ENCODE measurements around the gene ST14. TPM values are rescaled to one million over a fixed set of nuclear protein-coding genes. Genes with fewer than 3 reads are reported as not detected.

ST14 gene
- total and polyA plus RNA-seq, 5 donors from 2014 or later: 0.05 to 0.06 TPM; not detected in 3

DNA sequence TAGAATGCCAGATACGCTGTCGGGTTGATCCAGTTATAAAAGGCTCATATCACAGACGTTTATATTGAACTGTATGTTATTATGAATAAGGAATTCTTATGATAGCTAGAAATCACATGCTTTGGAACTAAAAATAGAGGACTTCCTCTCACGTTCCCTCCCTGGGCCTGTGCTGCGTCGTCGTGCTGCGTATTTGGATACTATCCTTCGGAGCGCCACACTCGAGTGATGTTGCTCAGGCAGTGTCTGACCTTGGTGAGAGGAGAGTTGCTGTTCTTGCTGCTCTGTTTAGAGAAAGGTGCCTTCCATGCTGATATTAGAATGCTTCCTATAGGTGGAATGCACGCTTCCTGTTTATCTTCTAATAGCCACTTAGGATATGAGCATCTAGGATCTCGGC is 20.2 kb upstream of the ST14 start:
- DNase-seq (no peak), ATAC-seq (ENCODE audit: low read depth in 2 of 2) (no peak)
- Mint-ChIP-seq H3K27ac (peak overlapping the region in 1 of 3 donors; percentile 6), H3K4me3 (no peak overlapping the region), H3K4me1 (no peaks in the 10 kb centered on the region), H3K9me3 (no peaks in the 10 kb centered on the region), H3K36me3 (peaks cover 65% of the 10 kb centered on the region), H3K27me3 (no peaks in the 10 kb centered on the region)
- Histone ChIP-seq H3K36me3 (ENCODE audit: control insufficient read depth, insufficient read depth, low read length) (peaks cover 62% of the 10 kb centered on the region), H3K4me1 (ENCODE audit: control insufficient read depth, insufficient read depth, low read length, poor library complexity, severe bottlenecking) (no peaks in the 10 kb centered on the region), H3K4me3 (ENCODE audit: low read depth, low read length) (no peak overlapping the region), H3K27me3 (ENCODE audit: control insufficient read depth, insufficient read depth, low read length) (no peaks in the 10 kb centered on the region), H3K27ac (ENCODE audit: insufficient read depth, low read length, poor library complexity, severe bottlenecking) (no peak overlapping the region), H3K9me3 (ENCODE audit: control insufficient read depth in 2 of 2, low read length in 2 of 2) (no peaks in the 10 kb centered on the region)

DNA sequence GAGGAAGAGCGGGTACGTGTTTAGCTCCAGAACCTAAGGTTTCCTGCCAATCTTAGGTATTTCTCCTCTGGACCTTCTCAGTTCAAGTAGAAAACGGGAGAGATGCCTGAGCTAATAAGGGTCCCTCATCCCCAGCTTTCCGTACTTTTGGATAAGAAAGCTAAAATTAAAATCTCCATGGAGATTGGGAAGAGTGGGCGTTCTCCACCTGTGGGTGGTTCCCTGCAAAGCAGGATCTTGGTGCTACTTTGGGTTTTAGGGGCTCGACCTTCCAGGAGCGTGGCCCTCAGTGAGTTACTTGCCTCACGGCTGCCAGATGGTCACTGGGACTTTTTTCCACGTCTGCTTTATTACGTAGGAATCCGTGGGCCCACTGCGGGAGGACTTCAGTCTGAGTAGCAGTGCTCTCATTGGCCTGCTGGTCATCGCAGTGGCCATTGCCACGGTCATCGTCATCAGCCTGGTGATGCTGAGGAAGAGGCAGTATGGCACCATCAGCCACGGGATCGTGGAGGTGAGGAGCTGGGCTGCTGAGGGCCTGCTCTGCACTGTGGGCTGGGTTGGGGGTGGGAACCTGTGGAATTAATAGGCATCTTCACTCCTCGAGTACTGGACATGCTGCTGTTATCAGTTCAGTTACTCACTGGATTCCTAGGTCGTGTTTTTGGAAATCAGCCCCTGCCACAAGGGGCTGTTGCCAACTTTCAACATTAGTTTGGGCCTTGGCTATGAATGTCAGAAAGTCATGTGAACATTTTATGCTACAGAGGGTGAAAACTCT is 17.8 kb upstream of the ST14 start:
- no peaks in the 10 kb centered on the region for H3K9me3 ChIP-seq (ENCODE audit: control insufficient read depth in 2 of 2, low read length in 2 of 2)
- no peaks in the 10 kb centered on the region for H3K9me3 Mint-ChIP-seq
- H3K27me3 ChIP-seq (ENCODE audit: control insufficient read depth, insufficient read depth, low read length): no peaks in the 10 kb centered on the region
- no peak overlapping the region for H3K4me3 ChIP-seq (ENCODE audit: low read depth, low read length)
- H3K27ac ChIP-seq (ENCODE audit: insufficient read depth, low read length, poor library complexity, severe bottlenecking): no peak overlapping the region
- H3K4me1 Mint-ChIP-seq: peaks cover 3 to 16% (median 8%) of the 10 kb centered on the region in 4 donors
- H3K27me3 Mint-ChIP-seq: no peaks in the 10 kb centered on the region
- ATAC-seq (ENCODE audit: low read depth in 2 of 2) (no peak), DNase-seq (no peak)
- peaks cover 58% of the 10 kb centered on the region for H3K36me3 Mint-ChIP-seq
- peak overlapping the region in 1 of 3 donors; percentile 20 for H3K27ac Mint-ChIP-seq
- no peak overlapping the region for H3K4me3 Mint-ChIP-seq
- peaks cover 4% of the 10 kb centered on the region for H3K4me1 ChIP-seq (ENCODE audit: control insufficient read depth, insufficient read depth, low read length, poor library complexity, severe bottlenecking)
- H3K36me3 ChIP-seq (ENCODE audit: control insufficient read depth, insufficient read depth, low read length): peaks cover 48% of the 10 kb centered on the region

DNA sequence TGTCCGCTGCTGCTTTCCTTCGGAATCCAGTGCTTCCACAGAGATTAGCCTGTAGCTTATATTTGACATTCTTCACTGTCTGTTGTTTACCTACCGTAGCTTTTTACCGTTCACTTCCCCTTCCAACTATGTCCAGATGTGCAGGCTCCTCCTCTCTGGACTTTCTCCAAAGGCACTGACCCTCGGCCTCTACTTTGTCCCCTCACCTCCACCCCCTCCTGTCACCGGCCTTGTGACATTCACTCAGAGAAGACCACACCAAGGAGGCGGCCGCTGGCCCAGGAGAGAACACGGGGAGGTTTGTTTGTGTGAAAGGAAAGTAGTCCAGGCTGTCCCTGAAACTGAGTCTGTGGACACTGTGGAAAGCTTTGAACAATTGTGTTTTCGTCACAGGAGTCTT is 15.4 kb upstream of the ST14 start:
- ATAC-seq (ENCODE audit: low read depth in 2 of 2) (no peak), DNase-seq (no peak)
- Mint-ChIP-seq H3K27ac (peak overlapping the region in 2 of 3 donors; percentile 62 to 79), H3K4me3 (no peak overlapping the region), H3K36me3 (peaks cover 42% of the 10 kb centered on the region), H3K27me3 (no peaks in the 10 kb centered on the region), H3K4me1 (peaks cover 5 to 21% (median 13%) of the 10 kb centered on the region in 4 donors), H3K9me3 (no peaks in the 10 kb centered on the region)
- Histone ChIP-seq H3K9me3 (ENCODE audit: control insufficient read depth in 2 of 2, low read length in 2 of 2) (no peaks in the 10 kb centered on the region), H3K36me3 (ENCODE audit: control insufficient read depth, insufficient read depth, low read length) (peaks cover 38% of the 10 kb centered on the region), H3K4me1 (ENCODE audit: control insufficient read depth, insufficient read depth, low read length, poor library complexity, severe bottlenecking) (peaks cover 8% of the 10 kb centered on the region), H3K27me3 (ENCODE audit: control insufficient read depth, insufficient read depth, low read length) (no peaks in the 10 kb centered on the region), H3K27ac (ENCODE audit: insufficient read depth, low read length, poor library complexity, severe bottlenecking) (no peak overlapping the region), H3K4me3 (ENCODE audit: low read depth, low read length) (no peak overlapping the region)

DNA sequence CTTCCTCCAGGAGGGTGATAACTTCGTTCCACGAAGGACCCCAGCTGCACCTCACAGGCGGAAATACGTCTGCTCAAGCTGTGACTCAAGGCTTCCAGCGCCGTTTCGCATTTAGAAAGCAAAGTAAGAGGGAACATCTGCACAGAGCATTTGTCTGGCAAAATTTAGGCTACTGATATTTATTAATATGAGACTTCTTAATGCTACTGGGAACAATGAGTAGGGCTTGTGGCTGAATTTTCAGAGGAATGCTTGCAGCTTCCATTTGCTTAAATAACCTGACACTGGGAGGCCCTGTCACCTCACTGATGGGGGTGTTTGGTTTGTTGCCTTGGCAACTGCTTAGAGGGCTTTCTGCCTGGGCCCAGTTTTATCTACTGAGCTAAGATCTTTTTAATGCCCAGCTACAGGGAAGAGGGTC is 14.7 kb upstream of the ST14 start:
- no peaks in the 10 kb centered on the region for H3K27me3 ChIP-seq (ENCODE audit: control insufficient read depth, insufficient read depth, low read length)
- no peak for DNase-seq
- H3K36me3 ChIP-seq (ENCODE audit: control insufficient read depth, insufficient read depth, low read length): peaks cover 34% of the 10 kb centered on the region
- no peak for ATAC-seq (ENCODE audit: low read depth in 2 of 2)
- no peaks in the 10 kb centered on the region for H3K9me3 ChIP-seq (ENCODE audit: control insufficient read depth in 2 of 2, low read length in 2 of 2)
- H3K36me3 Mint-ChIP-seq: peaks cover 38% of the 10 kb centered on the region
- no peak overlapping the region for H3K27ac ChIP-seq (ENCODE audit: insufficient read depth, low read length, poor library complexity, severe bottlenecking)
- no peaks in the 10 kb centered on the region for H3K9me3 Mint-ChIP-seq
- H3K4me1 Mint-ChIP-seq: peaks cover 5 to 21% (median 13%) of the 10 kb centered on the region in 4 donors
- H3K4me1 ChIP-seq (ENCODE audit: control insufficient read depth, insufficient read depth, low read length, poor library complexity, severe bottlenecking): peaks cover 8% of the 10 kb centered on the region
- H3K27me3 Mint-ChIP-seq: no peaks in the 10 kb centered on the region
- no peak overlapping the region for H3K4me3 Mint-ChIP-seq
- no peak overlapping the region for H3K4me3 ChIP-seq (ENCODE audit: low read depth, low read length)
- H3K27ac Mint-ChIP-seq: peak overlapping the region in 2 of 3 donors; percentile 62 to 79

DNA sequence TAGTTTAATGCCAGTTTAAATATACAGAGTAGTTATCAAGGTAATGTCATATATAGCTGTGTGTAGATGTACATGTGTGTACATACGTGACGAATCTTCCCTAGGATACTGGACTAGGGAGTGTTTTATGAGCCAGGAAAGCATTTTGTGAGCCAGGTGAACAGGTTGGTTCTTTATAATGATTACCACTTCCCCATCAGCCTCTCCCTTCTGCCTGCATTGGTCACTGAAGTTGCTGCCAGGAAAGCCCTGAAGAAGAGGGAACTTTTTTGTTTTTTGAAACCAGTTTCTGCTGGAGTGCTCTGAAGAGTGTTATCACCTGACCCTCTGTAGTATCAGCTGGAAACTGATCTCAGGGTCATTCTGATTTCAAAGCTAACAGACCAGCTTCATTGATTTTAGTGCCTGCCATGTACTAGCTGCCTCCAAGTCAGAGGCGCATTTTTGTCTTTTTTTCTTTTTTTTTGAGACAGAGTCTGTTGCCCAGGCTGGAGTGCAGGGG is 14.2 kb upstream of the ST14 start:
- Mint-ChIP-seq H3K9me3 (no peaks in the 10 kb centered on the region), H3K27ac (peak overlapping the region in 2 of 3 donors; percentile 62 to 79), H3K36me3 (peaks cover 33% of the 10 kb centered on the region), H3K4me3 (no peak overlapping the region), H3K27me3 (no peaks in the 10 kb centered on the region), H3K4me1 (peaks cover 5 to 21% (median 13%) of the 10 kb centered on the region in 4 donors)
- ATAC-seq (ENCODE audit: low read depth in 2 of 2) (no peak), DNase-seq (no peak)
- Histone ChIP-seq H3K4me3 (ENCODE audit: low read depth, low read length) (no peak overlapping the region), H3K9me3 (ENCODE audit: control insufficient read depth in 2 of 2, low read length in 2 of 2) (no peaks in the 10 kb centered on the region), H3K36me3 (ENCODE audit: control insufficient read depth, insufficient read depth, low read length) (peaks cover 30% of the 10 kb centered on the region), H3K27ac (ENCODE audit: insufficient read depth, low read length, poor library complexity, severe bottlenecking) (no peak overlapping the region), H3K27me3 (ENCODE audit: control insufficient read depth, insufficient read depth, low read length) (no peaks in the 10 kb centered on the region), H3K4me1 (ENCODE audit: control insufficient read depth, insufficient read depth, low read length, poor library complexity, severe bottlenecking) (peaks cover 8% of the 10 kb centered on the region)

DNA sequence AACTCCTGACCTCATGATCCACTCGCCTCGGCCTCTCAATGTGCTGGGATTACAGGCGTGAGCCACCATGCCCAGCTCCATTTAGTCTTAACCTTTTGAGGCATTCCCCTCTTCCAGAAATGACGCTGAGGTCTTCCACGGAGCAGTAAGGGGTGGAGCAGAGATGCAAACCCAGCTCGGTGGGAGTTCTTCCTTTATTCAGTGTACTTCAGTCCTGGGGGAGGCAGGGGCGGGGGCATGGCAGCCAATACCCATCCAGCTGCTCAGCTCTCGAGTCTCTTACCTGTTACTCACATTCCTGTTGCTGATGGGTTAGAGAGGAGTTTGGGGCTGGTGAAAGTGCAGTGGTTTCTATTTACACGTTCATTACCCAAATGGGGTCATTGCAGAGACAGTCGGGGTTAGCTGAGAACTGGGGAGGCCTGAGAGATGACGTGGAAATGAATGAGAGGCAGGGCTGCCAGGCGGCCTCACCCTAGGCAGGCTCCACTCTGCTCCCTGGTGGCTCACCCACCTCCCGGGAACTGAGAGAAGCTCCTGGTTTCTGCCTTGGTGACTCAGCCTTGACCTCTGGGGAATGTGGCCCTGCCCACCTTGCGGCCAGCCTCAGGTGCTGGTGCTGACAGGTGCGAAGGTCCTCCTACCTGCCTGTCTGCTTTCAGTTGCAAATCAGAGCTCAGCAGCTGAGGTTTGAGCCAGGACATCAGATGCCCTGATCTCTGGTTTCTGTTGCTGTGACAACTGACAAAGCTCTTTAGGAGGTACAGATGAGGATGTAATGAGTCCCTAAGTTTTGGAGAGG is 13.4 kb upstream of the ST14 start:
- no peak overlapping the region for H3K4me3 Mint-ChIP-seq
- peak overlapping the region; percentile 69 to 91 (median 90) for H3K27ac Mint-ChIP-seq

DNA sequence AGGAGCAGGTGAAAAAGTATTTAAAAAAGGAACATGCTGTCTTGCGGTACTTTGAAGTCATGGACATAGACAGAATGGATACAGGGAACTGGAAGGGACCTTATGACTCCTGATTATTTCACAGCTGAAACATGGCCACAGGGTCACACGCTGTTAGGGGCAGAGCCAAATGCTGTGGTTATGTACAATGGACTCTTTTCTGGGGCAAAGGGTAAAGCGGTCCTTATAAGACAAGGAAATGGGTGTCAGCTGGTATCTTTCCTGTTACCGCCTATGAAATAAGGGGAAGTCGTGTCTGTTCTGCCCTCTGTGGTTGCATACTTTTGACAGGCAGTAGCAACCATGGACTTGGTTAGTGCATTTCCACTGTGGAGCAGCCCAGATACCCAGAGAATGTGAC is 12.8 kb upstream of the ST14 start:
- no peaks in the 10 kb centered on the region for H3K9me3 ChIP-seq (ENCODE audit: control insufficient read depth in 2 of 2, low read length in 2 of 2)
- H3K36me3 ChIP-seq (ENCODE audit: control insufficient read depth, insufficient read depth, low read length): peaks cover 20% of the 10 kb centered on the region
- H3K4me1 ChIP-seq (ENCODE audit: control insufficient read depth, insufficient read depth, low read length, poor library complexity, severe bottlenecking): peaks cover 8% of the 10 kb centered on the region
- H3K36me3 Mint-ChIP-seq: peaks cover 25% of the 10 kb centered on the region
- ATAC-seq (ENCODE audit: low read depth in 2 of 2): peak; percentile 46 to 82
- no peak overlapping the region for H3K27ac ChIP-seq (ENCODE audit: insufficient read depth, low read length, poor library complexity, severe bottlenecking)
- no peaks in the 10 kb centered on the region for H3K27me3 ChIP-seq (ENCODE audit: control insufficient read depth, insufficient read depth, low read length)
- H3K4me3 ChIP-seq (ENCODE audit: low read depth, low read length): no peak overlapping the region
- H3K27me3 Mint-ChIP-seq: no peaks in the 10 kb centered on the region
- H3K4me1 Mint-ChIP-seq: peaks cover 5 to 21% (median 13%) of the 10 kb centered on the region in 4 donors
- H3K27ac Mint-ChIP-seq: peak overlapping the region; percentile 65 to 91 (median 90)
- peak overlapping the region in 1 of 4 donors; percentile 36 for H3K4me3 Mint-ChIP-seq
- DNase-seq: peak in 1 of 3 donors; percentile 88
- no peaks in the 10 kb centered on the region for H3K9me3 Mint-ChIP-seq

More for the DNA sequence above, 13.4 kb upstream of the ST14 start:
- H3K4me1 ChIP-seq (ENCODE audit: control insufficient read depth, insufficient read depth, low read length, poor library complexity, severe bottlenecking): peaks cover 8% of the 10 kb centered on the region
- ATAC-seq (ENCODE audit: low read depth in 2 of 2) (peak in 1 of 2 donors; percentile 15), DNase-seq (no peak)
- peaks cover 5 to 21% (median 13%) of the 10 kb centered on the region in 4 donors for H3K4me1 Mint-ChIP-seq
- no peak overlapping the region for H3K27ac ChIP-seq (ENCODE audit: insufficient read depth, low read length, poor library complexity, severe bottlenecking)
- no peaks in the 10 kb centered on the region for H3K9me3 ChIP-seq (ENCODE audit: control insufficient read depth in 2 of 2, low read length in 2 of 2)
- no peaks in the 10 kb centered on the region for H3K9me3 Mint-ChIP-seq
- H3K36me3 Mint-ChIP-seq: peaks cover 32% of the 10 kb centered on the region
- no peaks in the 10 kb centered on the region for H3K27me3 ChIP-seq (ENCODE audit: control insufficient read depth, insufficient read depth, low read length)
- no peak overlapping the region for H3K4me3 ChIP-seq (ENCODE audit: low read depth, low read length)
- peaks cover 25% of the 10 kb centered on the region for H3K36me3 ChIP-seq (ENCODE audit: control insufficient read depth, insufficient read depth, low read length)
- H3K27me3 Mint-ChIP-seq: no peaks in the 10 kb centered on the region
